Occipital lobe (tissue), 2 donors: ENCODE measurements around the gene MED12L. TPM values are rescaled to one million over a fixed set of nuclear protein-coding genes. Genes with fewer than 3 reads are reported as not detected.
A peak's percentile ranks its signal among the peaks of the same experiment; 100 is the strongest.
"Not testable (repeated sequence)": the region's sequence is repeated elsewhere in the genome, so short reads cannot be mapped to it uniquely, and the experiment has no call there.

Experiments used
- DNase-seq: peaks from one replicate; lab custom pipeline; 2025; lab: John Stamatoyannopoulos, UW
- total RNA-seq: library from RNA; depleted of rRNA; stranded (reverse); fragments of >200 nt; gene quantifications from one replicate; pipeline ENCODE4 v1.2.3, GENCODE V29; 2014

Gene MED12L
- total RNA-seq, 1 donor from 2014 or later, result 6.1 TPM

- no peak for DNase-seq
Measured at GRCh38 chr3:151142929-151143328, 57.5 kb downstream of the MED12L start.

DNA sequence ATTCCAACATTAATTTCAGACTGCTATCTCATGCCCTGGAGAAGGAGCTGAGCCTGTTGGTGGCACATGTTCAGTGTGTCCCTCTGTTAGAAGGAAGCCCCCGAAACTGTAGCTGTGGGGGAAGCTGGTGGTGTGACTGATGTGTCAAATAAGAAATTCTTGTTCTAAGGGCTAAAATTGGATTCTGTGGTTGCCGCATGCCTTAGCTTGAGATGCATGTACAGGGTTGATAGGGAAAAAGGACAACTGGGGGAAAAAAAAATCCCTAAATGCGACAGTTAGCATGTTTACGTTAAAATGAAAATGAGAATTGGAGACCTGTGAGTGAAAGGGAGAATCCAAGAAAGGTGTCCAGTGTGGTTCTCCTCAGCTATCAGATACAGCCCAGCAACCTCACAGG lies 58.6 kb downstream of the MED12L start:
- DNase-seq, result no peak

DNA sequence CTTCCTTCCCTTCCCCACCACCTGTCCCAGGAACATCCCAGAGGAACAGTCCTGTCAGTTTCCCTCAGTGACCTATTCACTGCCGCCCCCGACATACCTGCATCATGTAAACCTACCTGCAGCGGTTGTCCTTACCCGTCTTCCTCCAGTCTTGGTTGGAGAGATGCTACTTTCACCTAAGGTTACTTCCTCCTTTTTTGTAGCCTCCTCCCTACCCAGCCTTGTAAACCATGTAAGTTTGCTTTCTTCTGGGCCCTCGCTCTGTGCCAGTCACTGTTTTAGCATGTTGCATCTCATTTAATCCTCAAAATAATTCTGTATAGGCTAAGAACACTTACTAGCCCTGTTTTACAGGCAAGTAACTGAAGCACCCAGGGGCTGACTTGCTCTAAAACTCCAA lies 59.3 kb downstream of the MED12L start:
- DNase-seq, result no peak

- no peak for DNase-seq
Measured at GRCh38 chr3:151145713-151146070, 60.2 kb downstream of the MED12L start.

DNA sequence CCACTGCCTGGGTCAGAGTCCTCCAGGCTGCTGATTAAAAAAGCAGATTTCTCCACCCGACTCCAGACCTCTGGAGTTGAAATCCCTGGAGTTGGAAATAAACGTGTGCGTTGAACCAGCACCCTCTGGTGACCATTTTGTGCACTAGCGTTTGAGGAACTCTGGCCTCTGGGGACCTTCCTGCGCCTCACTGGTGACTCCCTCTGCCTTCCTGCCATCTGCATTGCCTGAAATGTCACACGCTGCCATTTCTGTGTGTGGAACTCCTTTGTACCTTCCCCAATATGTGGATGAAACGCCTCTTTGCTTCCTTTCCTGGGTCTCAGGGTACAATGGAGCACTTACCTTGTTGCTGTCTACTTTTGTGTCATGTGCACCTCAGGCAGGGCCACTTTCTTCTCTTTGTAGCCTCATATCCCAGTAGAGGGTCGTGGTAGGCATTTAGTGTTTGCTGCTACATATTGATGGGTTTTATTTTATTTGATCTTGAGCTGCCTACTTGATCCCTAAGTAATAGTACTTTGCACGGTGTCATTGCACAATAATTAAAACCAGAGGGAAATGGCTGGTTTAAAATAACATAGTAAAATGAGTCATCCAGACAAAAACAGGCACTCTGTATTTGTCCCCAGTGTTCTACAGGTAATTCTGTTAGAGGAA lies 60.7 kb downstream of the MED12L start:
- DNase-seq, result peak; percentile 61

DNA sequence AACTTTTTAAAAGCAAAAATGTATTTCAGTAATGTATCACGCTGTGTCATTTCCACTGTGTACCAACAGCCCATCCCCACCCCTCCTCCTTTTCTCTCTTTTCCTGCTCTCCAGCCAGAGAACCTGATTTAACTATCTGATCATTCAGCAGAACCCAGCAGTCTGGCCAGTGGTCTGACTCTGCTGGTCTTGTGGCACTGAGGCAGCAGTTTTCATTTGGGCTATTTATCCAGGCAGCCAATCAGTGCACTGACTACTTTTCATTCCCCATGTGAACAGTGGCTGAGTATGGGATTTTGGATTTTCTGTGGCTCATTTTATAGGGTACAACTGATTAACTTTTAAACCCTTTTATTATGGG lies 61.2 kb downstream of the MED12L start:
- DNase-seq, result no peak

DNA sequence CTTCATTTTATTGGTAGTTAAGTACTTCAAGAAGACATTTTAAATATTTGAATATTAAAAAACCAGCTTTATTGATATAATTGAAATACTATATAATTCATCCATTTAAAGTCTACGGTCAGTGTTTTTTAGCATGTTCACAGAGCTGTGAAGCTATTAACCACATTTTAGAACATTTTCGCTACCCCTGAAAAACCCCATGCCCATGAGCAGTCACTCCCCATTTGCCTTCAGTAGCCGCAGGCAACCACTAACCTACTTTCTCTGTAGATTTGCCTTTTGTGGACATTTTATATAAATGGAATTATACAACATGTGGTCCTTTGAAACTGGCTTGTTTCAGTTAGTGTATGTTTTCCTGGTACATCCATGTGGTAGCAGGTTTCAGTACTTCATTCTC lies 61.8 kb downstream of the MED12L start:
- no peak for DNase-seq

DNA sequence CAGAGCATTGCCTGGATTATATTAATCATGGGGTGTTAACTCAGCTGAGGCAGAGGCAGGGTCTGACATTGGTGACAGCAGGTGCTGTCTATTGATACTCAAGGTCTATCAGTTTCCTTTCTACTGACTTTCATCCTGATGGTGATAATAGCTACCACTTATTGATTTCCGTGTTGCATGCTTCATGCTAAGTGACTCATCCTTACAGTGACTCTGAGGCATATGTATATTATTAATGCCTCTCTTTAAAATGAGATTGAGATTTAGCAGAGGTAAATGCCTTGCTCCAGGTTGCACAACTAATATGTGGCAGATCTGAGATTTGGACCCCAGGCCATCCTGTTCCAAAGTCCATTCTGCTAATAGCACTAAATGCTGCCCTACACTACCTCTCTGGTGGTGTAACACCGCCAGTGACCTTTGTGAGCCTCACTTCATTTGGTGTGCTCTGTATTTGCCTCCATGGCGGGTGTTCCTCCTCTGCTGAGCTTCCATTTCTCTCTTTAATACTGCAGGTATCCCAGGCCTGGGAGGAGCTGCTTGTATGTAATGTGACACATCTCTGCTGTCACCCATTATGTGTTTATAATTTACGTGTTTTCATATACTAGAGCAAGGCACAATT lies 67.1 kb downstream of the MED12L start:
- DNase-seq, result no peak

DNA sequence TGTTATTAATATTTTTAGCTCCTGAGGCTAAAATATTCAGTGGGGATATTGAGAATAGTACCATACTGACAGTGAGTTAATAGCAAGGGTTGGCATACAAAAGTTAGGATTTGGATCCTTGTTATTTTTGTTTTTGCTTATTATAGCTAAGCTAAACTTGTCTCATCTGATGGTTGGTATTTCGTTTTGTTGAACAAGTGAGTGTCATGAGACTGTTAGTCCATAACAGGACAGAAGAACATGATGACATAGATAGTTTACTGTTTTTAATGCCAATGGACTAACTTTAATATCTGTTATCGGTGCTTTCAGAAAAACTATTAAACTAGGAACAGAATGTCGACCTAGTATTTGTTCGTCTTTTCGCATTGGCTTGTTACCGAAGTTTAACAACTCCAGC lies 69.1 kb downstream of the MED12L start:
- DNase-seq, result no peak

DNA sequence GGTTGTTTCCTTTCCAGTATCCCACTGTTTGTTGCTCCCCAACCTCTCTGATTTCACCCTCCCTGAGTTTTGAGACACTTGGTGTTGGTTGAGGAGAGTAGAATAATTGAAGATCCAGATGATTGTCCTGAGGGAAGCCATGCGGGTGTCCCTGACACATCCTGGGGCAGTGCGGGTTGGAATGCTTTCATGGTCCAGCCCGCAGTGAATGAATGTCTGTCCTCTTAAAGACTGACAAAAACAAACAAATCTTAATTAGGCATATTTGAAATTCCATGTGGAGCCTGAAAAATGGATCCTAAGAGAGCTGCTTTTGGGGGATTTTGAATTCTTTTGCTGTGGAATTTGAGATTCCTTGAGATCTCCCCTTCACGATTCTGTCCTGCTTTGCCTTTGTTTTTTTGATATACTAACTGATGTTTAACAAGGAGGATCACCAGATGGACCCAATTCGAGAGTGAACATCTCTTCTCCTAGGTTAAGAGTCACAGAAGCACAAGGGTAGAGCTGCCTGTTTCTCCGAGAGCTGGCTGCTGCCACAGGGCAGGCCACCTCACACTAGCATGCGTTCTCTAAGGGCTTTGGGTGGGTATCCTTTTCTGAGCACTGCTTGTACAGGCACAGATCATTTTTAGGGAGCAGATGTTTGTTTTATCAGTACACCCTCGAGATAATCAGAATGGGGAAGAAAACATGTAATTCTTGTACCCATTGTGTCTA lies 70.1 kb downstream of the MED12L start:
- DNase-seq, result no peak

DNA sequence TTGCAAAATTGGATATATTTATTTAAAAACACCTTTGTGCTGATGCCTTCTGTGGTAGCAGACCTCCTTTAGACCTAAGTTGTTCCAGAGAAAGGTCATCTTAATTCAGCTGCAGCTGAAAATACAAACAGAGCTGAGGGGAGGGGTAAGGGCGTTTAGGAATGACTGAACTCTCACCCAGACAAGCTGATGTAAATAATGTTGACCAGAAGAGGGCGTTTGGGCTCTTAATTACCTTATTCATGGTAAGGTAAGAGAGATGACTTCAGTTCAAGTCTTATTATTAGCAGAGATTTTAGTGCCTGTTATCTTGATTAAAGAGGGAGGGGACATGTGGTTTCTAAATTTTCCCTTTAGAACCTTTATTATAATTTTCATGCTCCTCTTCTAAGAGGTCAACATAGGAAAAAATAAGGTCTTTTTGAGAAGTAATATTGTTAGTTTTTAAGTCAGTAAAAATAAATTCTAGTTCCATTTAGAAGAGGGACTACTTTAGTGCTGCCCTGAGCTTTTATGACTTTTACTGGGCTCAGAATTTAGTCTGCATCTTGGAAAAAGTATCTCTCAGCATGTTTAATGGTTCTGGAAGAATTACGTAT lies 71.3 kb downstream of the MED12L start:
- DNase-seq, result no peak

GRCh38 chr3:151159806-151160205 lies 74.3 kb downstream of the MED12L start:
- DNase-seq, result no peak

- DNase-seq, result no peak
Measured at GRCh38 chr3:151165226-151165625, 79.8 kb downstream of the MED12L start.

- DNase-seq, result no peak
Measured at GRCh38 chr3:151166161-151166560, 80.7 kb downstream of the MED12L start.

GRCh38 chr3:151168269-151169094 lies 83.0 kb downstream of the MED12L start:
- no peak for DNase-seq

DNA sequence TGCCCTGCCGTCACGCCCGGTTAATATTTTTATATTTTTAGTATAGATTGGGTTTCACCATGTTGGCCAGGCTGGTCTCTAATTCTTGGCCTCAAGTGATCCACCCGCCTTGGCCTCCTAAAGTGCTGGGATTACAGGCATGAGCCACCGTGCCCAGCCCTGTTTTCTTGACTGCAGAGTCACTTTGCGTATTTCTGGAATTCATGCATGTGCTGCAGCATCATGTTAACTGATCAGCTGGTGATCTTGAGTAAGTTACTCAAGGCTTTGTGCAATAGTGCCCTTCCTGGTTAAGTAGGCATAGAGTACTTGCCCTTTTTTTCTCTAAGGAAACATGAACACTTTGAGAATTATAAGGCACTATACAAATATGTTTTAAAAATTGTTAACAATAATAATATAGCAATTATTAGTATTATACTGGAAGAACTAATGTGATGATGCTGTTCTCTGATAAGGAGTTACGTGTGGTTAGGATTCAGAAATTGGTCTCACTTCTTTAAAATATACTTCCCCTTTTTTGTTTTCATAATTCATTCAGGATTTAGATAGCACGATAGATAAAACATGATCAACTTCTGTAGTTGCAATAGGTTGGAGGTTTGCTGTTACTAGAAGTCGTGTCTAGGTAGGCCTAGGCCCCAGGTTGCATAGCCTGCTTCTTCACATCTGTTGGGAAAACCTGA lies 83.9 kb downstream of the MED12L start:
- no peak for DNase-seq

DNA sequence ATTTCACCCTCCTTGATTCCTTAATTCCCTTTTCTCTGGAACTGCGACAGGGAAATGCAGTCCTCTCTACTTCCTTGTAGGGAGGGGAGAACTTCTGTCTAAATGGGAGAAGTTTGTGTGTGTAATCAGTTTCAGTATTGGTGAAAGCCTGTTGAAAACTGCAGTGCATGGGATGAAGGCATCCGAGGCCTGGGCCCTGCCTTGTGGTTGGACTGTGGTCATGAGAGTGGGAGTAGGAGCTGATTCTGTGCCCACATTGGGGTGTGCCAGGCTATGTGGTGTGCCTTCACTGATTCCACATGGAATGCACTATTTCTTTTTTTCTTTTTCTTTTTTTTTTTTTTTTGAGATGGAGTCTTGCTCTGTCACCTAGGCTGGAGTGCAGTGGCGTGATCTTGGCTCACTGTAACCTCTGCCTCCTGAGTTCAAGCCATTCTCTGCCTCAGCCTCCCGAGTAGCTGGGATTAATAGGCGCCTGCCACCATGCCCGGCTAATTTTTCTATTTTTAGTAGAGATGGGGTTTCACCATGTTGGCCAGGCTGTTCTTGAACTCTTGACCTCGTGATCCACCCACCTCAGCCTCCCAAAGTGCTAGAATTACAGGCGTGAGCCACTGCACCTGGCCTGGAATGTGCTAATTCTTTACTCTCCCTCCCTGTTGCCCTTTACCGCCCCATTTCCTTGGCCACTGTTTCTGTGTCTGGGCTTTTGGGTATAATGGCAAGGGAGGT lies 84.7 kb downstream of the MED12L start:
- DNase-seq, result not testable (repeated sequence)

GRCh38 chr3:151171145-151171757 lies 85.8 kb downstream of the MED12L start:
- DNase-seq, result no peak

- no peak for DNase-seq
Measured at GRCh38 chr3:151174351-151174750, 88.9 kb downstream of the MED12L start.

GRCh38 chr3:151175952-151176351 lies 90.5 kb downstream of the MED12L start:
- no peak for DNase-seq
